WTC11 (cell line): ENCODE data around the gene ADGRD2. TPM values are rescaled to one million over a fixed set of nuclear protein-coding genes. Genes with fewer than 3 reads are reported as not detected.
A peak's percentile ranks its signal among the peaks of the same experiment; 100 is the strongest.

Experiments used
- ATAC-seq: fragments of 200-7000 bp; cut with Tn5 transposase; 2 replicates; pipeline ENCODE4 v1.10.0; 2021; ENCODE audit warnings: mild to moderate bottlenecking, moderate library complexity
- CTCF ChIA-PET: fragments of 300-600 bp; sonication (Branson Sonifier 250); formaldehyde crosslinking; loops from one replicate; lab custom pipeline; 2021; ENCODE audit warnings: antibody characterized with exemption; lab: Charles Lee
- POLR2A ChIA-PET: fragments of 350-600 bp; sonication (Branson Sonifier 250); formaldehyde crosslinking; loops from one replicate; lab custom pipeline; 2021; ENCODE audit warnings: antibody characterized with exemption; lab: Charles Lee
- DNase-seq: peaks from one replicate; pipeline ENCODE4 v3.0.0; 2021; ENCODE audit warnings: low spot score
- H3K27ac Mint-ChIP-seq: 2 replicates; pipeline ENCODE4 v1.8.0; 2021; ENCODE audit warnings: mixed read lengths
- H3K27me3 Mint-ChIP-seq: 2 replicates; pipeline ENCODE4 v1.8.0; 2021; ENCODE audit warnings: low read depth, mild to moderate bottlenecking, moderate library complexity, mixed read lengths
- H3K36me3 Mint-ChIP-seq: 2 replicates; pipeline ENCODE4 v1.8.0; 2021; ENCODE audit warnings: mixed read lengths
- H3K4me1 Mint-ChIP-seq: 2 replicates; pipeline ENCODE4 v1.8.0; 2022; ENCODE audit warnings: mixed read lengths
- H3K4me3 Mint-ChIP-seq: 2 replicates; pipeline ENCODE4 v1.8.0; 2021; ENCODE audit warnings: mild to moderate bottlenecking, moderate library complexity, mixed read lengths
- H3K9me3 Mint-ChIP-seq: 2 replicates; pipeline ENCODE4 v1.8.0; 2021; ENCODE audit warnings: mixed read lengths
- ELF4 ChIP-seq: sonication (generic); formaldehyde crosslinking; IDR thresholded peaks from 2 replicates; pipeline ENCODE4 v1.8.1; 2022; ENCODE audit warnings: low read depth, mild to moderate bottlenecking, moderate library complexity, missing genetic modification reagents
- FOXK1 ChIP-seq: sonication (generic); formaldehyde crosslinking; IDR thresholded peaks from 2 replicates; pipeline ENCODE4 v1.8.0; 2022; ENCODE audit warnings: mild to moderate bottlenecking, moderate library complexity, missing genetic modification reagents
- GABPB1 ChIP-seq: sonication (generic); formaldehyde crosslinking; IDR thresholded peaks from 2 replicates; pipeline ENCODE4 v1.8.1; 2023; ENCODE audit warnings: mild to moderate bottlenecking, missing genetic modification reagents
- GRHL2 ChIP-seq: fragments of 250-450 bp; sonication (Bioruptor Pico); IDR thresholded peaks from 2 replicates; pipeline ENCODE4 v1.8.0; 2022; ENCODE audit warnings: mild to moderate bottlenecking, moderate library complexity; ENCODE audit not compliant: insufficient replicate concordance, severe bottlenecking
- JUN ChIP-seq: sonication (generic); formaldehyde crosslinking; IDR thresholded peaks from 2 replicates; pipeline ENCODE4 v1.8.0; 2023; ENCODE audit warnings: mild to moderate bottlenecking, missing genetic modification reagents
- NFATC4 ChIP-seq: fragments of 250-450 bp; sonication (Bioruptor Pico); IDR thresholded peaks from 2 replicates; pipeline ENCODE4 v1.9.0; 2021; ENCODE audit warnings: mild to moderate bottlenecking
- NR3C1 ChIP-seq: sonication (generic); formaldehyde crosslinking; conservative IDR thresholded peaks from 2 replicates; pipeline ENCODE4 v1.8.1; 2023; ENCODE audit warnings: low read depth, mild to moderate bottlenecking, missing genetic modification reagents
- PRRX2 ChIP-seq: fragments of 250-450 bp; sonication (Bioruptor Pico); IDR thresholded peaks from 2 replicates; pipeline ENCODE4 v1.8.0; 2021; ENCODE audit warnings: mild to moderate bottlenecking
- ZNF138 ChIP-seq: sonication (generic); formaldehyde crosslinking; conservative IDR thresholded peaks from 2 replicates; pipeline ENCODE4 v1.8.1; 2022; ENCODE audit warnings: mild to moderate bottlenecking, moderate library complexity, missing genetic modification reagents
- ZNF232 ChIP-seq: sonication (generic); formaldehyde crosslinking; IDR thresholded peaks from 2 replicates; pipeline ENCODE4 v1.8.0; 2022; ENCODE audit warnings: mild to moderate bottlenecking, missing genetic modification reagents
- ZNF263 ChIP-seq: sonication (generic); formaldehyde crosslinking; IDR thresholded peaks from 2 replicates; pipeline ENCODE4 v1.8.1; 2022; ENCODE audit warnings: low read depth, mild to moderate bottlenecking, moderate library complexity, missing genetic modification reagents
- ZNF671 ChIP-seq: fragments of 250-450 bp; sonication (Bioruptor Pico); IDR thresholded peaks from 2 replicates; pipeline ENCODE4 v1.8.0; 2021; ENCODE audit warnings: mild to moderate bottlenecking
- total RNA-seq: library from RNA; stranded (reverse); gene quantifications from 3 replicates; pipeline ENCODE4 v1.2.3, GENCODE V29; 2021
- TF ChIP-seq, protein P1 (sequence below): sonication (generic); formaldehyde crosslinking; IDR thresholded peaks from 2 replicates; pipeline ENCODE4 v1.8.1; 2022; ENCODE audit warnings: low read depth, missing genetic modification reagents, borderline replicate concordance
- TF ChIP-seq, protein P2 (sequence below): sonication (generic); formaldehyde crosslinking; conservative IDR thresholded peaks from 2 replicates; pipeline ENCODE4 v1.8.1; 2022; ENCODE audit warnings: mild to moderate bottlenecking, missing genetic modification reagents
- TF ChIP-seq, protein P3 (sequence below): fragments of 250-450 bp; sonication (Bioruptor Pico); IDR thresholded peaks from 2 replicates; pipeline ENCODE4 v1.9.0; 2021; ENCODE audit warnings: mild to moderate bottlenecking
- TF ChIP-seq, protein P4 (sequence below): fragments of 250-450 bp; sonication (Bioruptor Pico); IDR thresholded peaks from 2 replicates; pipeline ENCODE4 v2.1.2; 2022; ENCODE audit warnings: mild to moderate bottlenecking, moderate library complexity

ADGRD2 gene
- total RNA-seq, 1 experiment from 2014 or later: 0.61 TPM

DNA sequence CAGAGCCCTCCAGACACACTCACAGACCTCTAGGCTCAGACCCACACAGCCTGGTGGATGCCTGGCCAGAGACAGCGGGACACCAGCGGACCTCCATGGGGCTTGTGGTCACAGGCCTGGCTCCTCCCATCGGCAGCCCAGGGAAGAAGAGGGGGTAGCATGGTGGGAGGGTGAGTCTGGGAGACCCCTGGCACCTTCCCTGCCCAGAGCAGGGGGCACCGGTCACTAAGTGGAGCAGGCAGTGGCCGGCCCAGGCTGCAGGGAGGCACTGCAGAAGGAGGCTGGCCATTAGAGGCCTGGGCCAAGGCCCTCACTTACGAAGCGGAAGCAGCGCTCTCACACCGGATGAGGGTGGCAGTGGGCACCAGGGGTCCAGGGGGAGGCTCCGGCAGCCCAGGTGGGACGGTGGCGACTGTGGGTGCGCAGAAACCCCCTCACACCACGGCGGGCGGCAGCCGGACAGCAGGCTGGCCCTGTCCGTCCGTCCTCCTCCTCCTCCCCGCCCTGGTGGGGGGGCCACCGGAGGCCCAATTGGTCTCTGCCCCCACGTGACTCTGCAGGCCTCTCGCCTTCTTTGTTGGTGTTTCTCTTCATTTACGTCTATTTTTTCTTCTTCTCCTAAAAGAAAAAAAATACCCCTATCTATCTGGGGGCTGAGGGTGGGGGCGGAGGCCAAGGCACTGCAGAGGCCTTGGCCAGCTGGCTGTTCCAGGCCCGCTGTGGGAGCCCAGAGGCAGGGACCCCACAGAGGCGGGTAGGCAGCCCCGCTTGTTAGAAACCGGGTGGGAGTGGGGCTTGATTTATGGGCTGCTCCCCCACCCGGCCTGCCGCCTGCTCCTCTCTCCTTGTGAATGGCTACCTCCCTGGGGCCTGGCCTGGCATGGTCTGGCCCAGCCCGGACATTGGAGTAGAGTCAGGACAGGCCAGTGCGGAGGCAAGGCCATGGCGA, 57.0 kb downstream of the ADGRD2 start, which contains the start of gene NR5A1:
Gene NR5A1 (minus strand): TSS at position 469 of the 949 bp plus-strand sequence. CDS start 4,004 bp downstream, outside the sequence.
- H3K4me1 Mint-ChIP-seq: peaks cover 25% of the 10 kb centered on the region
- CTCF ChIA-PET: interaction anchor here (1.0 to 3.6 kb wide), 4 partner anchors 16 to 346 kb away, joined by 3 to 15 read pairs (median 6); partner anchors contain the start of gene WDR38
- no peak within 1 kb of the TSS for H3K27ac Mint-ChIP-seq
- no peaks in the 10 kb centered on the region for H3K9me3 Mint-ChIP-seq
- TF ChIP-seq GABPB1 (peak; percentile 45; the same call in 1 of the 2 replicates), ZNF138 (CRISPR knock-in tag) (no peak)
- no peak for DNase-seq
- no peak within 1 kb of the TSS for H3K4me3 Mint-ChIP-seq
- H3K36me3 Mint-ChIP-seq: 0 out of 2 replicates have a peak, but pooled peaks cover 4% of the 10 kb centered on the region
- no peak for ATAC-seq
- peaks cover 42% of the 10 kb centered on the region for H3K27me3 Mint-ChIP-seq
- POLR2A ChIA-PET: no interaction called here

DNA sequence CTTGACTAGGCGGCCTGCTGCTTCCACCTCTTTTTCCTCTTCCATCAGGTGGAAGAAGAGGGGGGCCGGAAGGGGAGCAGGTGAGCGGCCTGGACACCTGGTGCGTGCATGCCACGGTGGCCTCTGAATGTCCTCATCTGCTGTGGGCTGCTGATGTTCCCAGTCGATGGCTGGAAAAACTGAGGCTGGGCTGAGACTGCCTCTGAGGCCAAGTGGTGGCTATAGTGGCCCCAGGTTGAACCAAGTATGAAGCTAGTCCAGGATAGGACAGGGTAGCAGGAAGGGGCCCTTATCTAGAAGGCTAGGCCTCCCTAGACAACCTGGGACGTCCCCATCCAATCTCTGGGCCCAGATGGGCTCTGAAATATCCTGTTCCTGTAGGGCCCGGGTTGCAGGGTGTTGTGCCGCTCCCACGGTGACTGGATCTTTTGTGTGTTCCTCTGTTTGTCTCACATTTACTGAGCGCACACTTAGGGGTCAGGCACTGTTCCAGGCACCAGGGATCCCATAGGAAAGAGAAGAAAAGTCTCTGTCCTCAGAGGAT, 57.7 kb downstream of the ADGRD2 start:
- ATAC-seq (no peak), DNase-seq (no peak)
- H3K27me3 Mint-ChIP-seq: peaks cover 34% of the 10 kb centered on the region
- H3K4me1 Mint-ChIP-seq: peaks cover 28% of the 10 kb centered on the region
- TF ChIP-seq NR3C1 (CRISPR knock-in tag): no peak
- no peak for TF ChIP-seq ZNF263 (CRISPR knock-in tag)
- TF ChIP-seq ZNF232: no peak
- TF ChIP-seq GRHL2: no peak
- TF ChIP-seq, protein P1, sequence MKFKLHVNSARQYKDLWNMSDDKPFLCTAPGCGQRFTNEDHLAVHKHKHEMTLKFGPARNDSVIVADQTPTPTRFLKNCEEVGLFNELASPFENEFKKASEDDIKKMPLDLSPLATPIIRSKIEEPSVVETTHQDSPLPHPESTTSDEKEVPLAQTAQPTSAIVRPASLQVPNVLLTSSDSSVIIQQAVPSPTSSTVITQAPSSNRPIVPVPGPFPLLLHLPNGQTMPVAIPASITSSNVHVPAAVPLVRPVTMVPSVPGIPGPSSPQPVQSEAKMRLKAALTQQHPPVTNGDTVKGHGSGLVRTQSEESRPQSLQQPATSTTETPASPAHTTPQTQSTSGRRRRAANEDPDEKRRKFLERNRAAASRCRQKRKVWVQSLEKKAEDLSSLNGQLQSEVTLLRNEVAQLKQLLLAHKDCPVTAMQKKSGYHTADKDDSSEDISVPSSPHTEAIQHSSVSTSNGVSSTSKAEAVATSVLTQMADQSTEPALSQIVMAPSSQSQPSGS (CRISPR knock-in tag): no peak
- TF ChIP-seq JUN (CRISPR knock-in tag): no peak
- TF ChIP-seq, protein P2, sequence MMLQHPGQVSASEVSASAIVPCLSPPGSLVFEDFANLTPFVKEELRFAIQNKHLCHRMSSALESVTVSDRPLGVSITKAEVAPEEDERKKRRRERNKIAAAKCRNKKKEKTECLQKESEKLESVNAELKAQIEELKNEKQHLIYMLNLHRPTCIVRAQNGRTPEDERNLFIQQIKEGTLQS (CRISPR knock-in tag): no peak
- TF ChIP-seq PRRX2 (CRISPR knock-in tag): no peak
- no peak for TF ChIP-seq ELF4
- TF ChIP-seq, protein P3, sequence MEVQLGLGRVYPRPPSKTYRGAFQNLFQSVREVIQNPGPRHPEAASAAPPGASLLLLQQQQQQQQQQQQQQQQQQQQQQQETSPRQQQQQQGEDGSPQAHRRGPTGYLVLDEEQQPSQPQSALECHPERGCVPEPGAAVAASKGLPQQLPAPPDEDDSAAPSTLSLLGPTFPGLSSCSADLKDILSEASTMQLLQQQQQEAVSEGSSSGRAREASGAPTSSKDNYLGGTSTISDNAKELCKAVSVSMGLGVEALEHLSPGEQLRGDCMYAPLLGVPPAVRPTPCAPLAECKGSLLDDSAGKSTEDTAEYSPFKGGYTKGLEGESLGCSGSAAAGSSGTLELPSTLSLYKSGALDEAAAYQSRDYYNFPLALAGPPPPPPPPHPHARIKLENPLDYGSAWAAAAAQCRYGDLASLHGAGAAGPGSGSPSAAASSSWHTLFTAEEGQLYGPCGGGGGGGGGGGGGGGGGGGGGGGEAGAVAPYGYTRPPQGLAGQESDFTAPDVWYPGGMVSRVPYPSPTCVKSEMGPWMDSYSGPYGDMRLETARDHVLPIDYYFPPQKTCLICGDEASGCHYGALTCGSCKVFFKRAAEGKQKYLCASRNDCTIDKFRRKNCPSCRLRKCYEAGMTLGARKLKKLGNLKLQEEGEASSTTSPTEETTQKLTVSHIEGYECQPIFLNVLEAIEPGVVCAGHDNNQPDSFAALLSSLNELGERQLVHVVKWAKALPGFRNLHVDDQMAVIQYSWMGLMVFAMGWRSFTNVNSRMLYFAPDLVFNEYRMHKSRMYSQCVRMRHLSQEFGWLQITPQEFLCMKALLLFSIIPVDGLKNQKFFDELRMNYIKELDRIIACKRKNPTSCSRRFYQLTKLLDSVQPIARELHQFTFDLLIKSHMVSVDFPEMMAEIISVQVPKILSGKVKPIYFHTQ: no peak
- TF ChIP-seq, protein P4, sequence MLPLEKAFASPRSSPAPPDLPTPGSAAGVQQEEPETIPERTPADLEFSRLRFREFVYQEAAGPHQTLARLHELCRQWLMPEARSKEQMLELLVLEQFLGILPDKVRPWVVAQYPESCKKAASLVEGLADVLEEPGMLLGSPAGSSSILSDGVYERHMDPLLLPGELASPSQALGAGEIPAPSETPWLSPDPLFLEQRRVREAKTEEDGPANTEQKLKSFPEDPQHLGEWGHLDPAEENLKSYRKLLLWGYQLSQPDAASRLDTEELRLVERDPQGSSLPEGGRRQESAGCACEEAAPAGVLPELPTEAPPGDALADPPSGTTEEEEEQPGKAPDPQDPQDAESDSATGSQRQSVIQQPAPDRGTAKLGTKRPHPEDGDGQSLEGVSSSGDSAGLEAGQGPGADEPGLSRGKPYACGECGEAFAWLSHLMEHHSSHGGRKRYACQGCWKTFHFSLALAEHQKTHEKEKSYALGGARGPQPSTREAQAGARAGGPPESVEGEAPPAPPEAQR (CRISPR knock-in tag): no peak
- TF ChIP-seq NFATC4 (CRISPR knock-in tag): no peak
- TF ChIP-seq FOXK1 (CRISPR knock-in tag): no peak
- no peak for TF ChIP-seq ZNF671
- ChIA-PET POLR2A (no interaction called here), CTCF (interaction anchor here (1.0 kb wide), 1 partner anchor 29 kb away, joined by 3 read pairs; no protein-coding TSS in a partner anchor)
- H3K4me3 Mint-ChIP-seq: no peak overlapping the region
- H3K36me3 Mint-ChIP-seq: 0 out of 2 replicates have a peak, but pooled peaks cover 4% of the 10 kb centered on the region
- H3K27ac Mint-ChIP-seq: no peak overlapping the region
- H3K9me3 Mint-ChIP-seq: no peaks in the 10 kb centered on the region
